GM23248 (cell line): ENCODE data around the gene SLC44A5. TPM values are rescaled to one million over a fixed set of nuclear protein-coding genes. Genes with fewer than 3 reads are reported as not detected.

Experiments used
- DNase-seq: peaks from one replicate; pipeline ENCODE4 v3.0.0-alpha.2; 2015
- H2AFZ ChIP-seq: fragments of 200-600 bp; sonication (generic); 2 replicates; pipeline ENCODE4 v1.6.1; 2016; ENCODE audit warnings: antibody characterized with exemption
- H3F3A ChIP-seq: fragments of 200-600 bp; sonication (generic); 2 replicates; pipeline ENCODE4 v1.6.1; 2016; ENCODE audit warnings: mild to moderate bottlenecking, antibody characterized with exemption, mixed run types; ENCODE audit not compliant: insufficient read depth
- H3K27ac ChIP-seq: fragments of 200-600 bp; sonication (generic); 2 replicates; pipeline ENCODE4 v1.5.1; 2016; ENCODE audit warnings: mild to moderate bottlenecking
- H3K27me3 ChIP-seq: fragments of 200-600 bp; sonication (generic); replicated peaks from 2 replicates; pipeline ENCODE4 v1.6.1; 2016; ENCODE audit warnings: mild to moderate bottlenecking; ENCODE audit not compliant: insufficient read depth
- H3K36me3 ChIP-seq: fragments of 200-600 bp; sonication (generic); 2 replicates; pipeline ENCODE4 v1.6.1; 2016; ENCODE audit warnings: low read depth, mild to moderate bottlenecking
- H3K4me1 ChIP-seq: fragments of 200-600 bp; sonication (generic); 2 replicates; pipeline ENCODE4 v1.6.1; 2016; ENCODE audit warnings: mild to moderate bottlenecking; ENCODE audit not compliant: insufficient read depth
- H3K4me2 ChIP-seq: fragments of 200-600 bp; sonication (generic); one replicate; pipeline ENCODE4 v1.6.1; 2016; ENCODE audit warnings: mild to moderate bottlenecking; ENCODE audit not compliant: unreplicated experiment
- H3K4me3 ChIP-seq: fragments of 200-600 bp; sonication (generic); 2 replicates; pipeline ENCODE4 v1.5.1; 2016; ENCODE audit warnings: mild to moderate bottlenecking
- H3K79me2 ChIP-seq: fragments of 200-600 bp; sonication (generic); 2 replicates; pipeline ENCODE4 v1.6.1; 2016; ENCODE audit warnings: mild to moderate bottlenecking; ENCODE audit not compliant: insufficient read depth
- H3K9ac ChIP-seq: fragments of 200-600 bp; sonication (generic); 2 replicates; pipeline ENCODE4 v1.6.1; 2016; ENCODE audit warnings: mild to moderate bottlenecking
- H3K9me2 ChIP-seq: fragments of 200-600 bp; sonication (generic); 2 replicates; pipeline ENCODE4 v1.6.1; 2016; ENCODE audit warnings: mixed run types, mild to moderate bottlenecking, moderate library complexity; ENCODE audit not compliant: insufficient read depth
- H3K9me3 ChIP-seq: fragments of 200-600 bp; sonication (generic); one replicate; pipeline ENCODE4 v1.6.1; 2017; ENCODE audit warnings: low read depth
- H4K20me1 ChIP-seq: fragments of 200-600 bp; sonication (generic); 2 replicates; pipeline ENCODE4 v1.6.0; 2016; ENCODE audit not compliant: insufficient read depth
- EZH2 ChIP-seq: fragments of 200-600 bp; sonication (generic); IDR thresholded peaks from 2 replicates; pipeline ENCODE4 v1.6.1; 2018; ENCODE audit warnings: antibody characterized with exemption, mild to moderate bottlenecking; ENCODE audit not compliant: insufficient read depth, poor library complexity, severe bottlenecking
- EZH2phosphoT487 ChIP-seq: fragments of 200-600 bp; sonication (generic); IDR thresholded peaks from 2 replicates; pipeline ENCODE4 v1.6.1; 2018; ENCODE audit warnings: antibody characterized with exemption, moderate library complexity, mild to moderate bottlenecking, low read depth; ENCODE audit not compliant: insufficient read depth
- WGBS, 2 experiments: methylation state at CpG; one replicate each; pipeline ENCODE4 v1.1.6; 2015 to 2017; ENCODE audit warnings: low lambda C conversion rate in 2 of 2, low coverage in 1 of 2; ENCODE audit errors: missing lambda C conversion rate in 2 of 2; 5-methylcytosine and 5-hydroxymethylcytosine counted together
- in situ Hi-C: fragments of 300-500 bp; cut with MboI; formaldehyde crosslinking; loops from 2 replicates; pipeline ENCODE4 v1.15.0; 2020
- polyA plus RNA-seq: library from polyadenylated mRNA; unstranded; fragments of >200 nt; fragmentation: Nextera tagmentation; extraction: Ambion mirVana; gene quantifications from 2 replicates; pipeline ENCODE4 v1.2.1, GENCODE V29; 2016
- total RNA-seq: library from RNA; depleted of rRNA; stranded (reverse); fragments of >200 nt; shearing (Covaris generic); gene quantifications from 2 replicates; pipeline ENCODE4 v1.2.3, GENCODE V29; 2014

Gene SLC44A5
- total and polyA plus RNA-seq, 2 experiments from 2014 or later, result not detected

DNA sequence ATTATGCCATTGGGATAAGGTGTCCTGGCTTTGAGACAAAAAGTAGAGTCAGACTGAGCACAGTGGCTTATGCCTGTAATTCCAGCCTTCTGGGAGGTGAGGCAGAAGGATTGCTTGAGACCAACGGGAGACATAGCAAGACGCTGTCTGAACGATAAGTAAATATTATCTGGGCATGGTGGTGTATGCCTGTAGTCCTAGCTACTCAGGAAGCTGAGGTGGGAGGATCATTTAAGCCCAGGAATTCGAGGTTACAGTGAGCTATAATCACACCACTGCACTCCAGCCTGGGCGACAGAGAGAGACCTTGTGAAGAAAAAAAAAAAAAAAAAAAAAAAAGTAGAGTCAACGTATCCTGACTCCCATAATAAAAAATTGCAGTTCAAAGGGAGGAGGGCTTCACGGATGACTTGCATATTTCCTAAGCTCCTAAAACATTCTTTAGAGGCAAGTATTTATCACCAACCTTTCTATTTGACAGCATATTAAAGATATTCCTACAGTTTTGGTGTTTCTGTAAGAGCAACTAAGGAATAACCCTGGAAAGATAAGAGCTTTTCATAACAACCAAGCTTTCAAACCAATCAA, 141.2 kb downstream of the SLC44A5 start:
- Histone ChIP-seq H3K9me3 (no peaks in the 10 kb centered on the region), H3K4me2 (no peak overlapping the region), H3K27me3 (no peaks in the 10 kb centered on the region), H3K4me1 (no peaks in the 10 kb centered on the region), H3K79me2 (no peaks in the 10 kb centered on the region), H3K27ac (no peak overlapping the region), H3K36me3 (no peaks in the 10 kb centered on the region), H3K4me3 (no peak overlapping the region), H3F3A (no peaks in the 10 kb centered on the region), H2AFZ (no peak overlapping the region), H4K20me1 (no peaks in the 10 kb centered on the region), H3K9ac (no peak overlapping the region), H3K9me2 (no peaks in the 10 kb centered on the region)
- in situ Hi-C loops, result no loop called here
- TF ChIP-seq EZH2phosphoT487 (no peak), EZH2 (no peak)
- 26 to 35% methylated on average over 7 of the region's 7 CpGs for WGBS, 2 experiments
- no peak for DNase-seq

DNA sequence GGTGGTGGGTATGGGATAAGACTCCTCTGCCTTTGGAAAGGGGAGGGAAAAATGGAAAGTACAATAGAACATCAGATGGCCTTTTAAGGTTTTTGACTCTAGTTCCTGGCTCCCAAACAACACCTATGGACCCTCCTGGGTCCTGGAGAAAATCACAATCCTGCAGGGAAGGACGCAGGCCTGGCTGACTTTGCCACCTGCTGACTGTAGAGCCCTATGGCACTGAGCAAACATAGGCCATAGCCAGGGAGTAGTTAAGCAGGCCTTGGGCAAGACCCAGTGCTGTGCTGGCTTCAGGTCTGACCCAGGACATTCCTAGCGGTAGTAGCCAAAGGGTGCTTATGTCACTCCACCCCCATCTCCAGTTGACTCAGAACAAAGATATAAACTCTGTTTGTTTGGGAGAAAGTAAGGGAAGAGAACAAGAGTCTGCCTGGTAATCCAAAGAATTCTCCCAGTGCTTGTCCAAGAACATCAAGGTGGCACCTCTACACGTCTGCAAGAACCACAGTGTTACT, 149.0 kb downstream of the SLC44A5 start:
- TF ChIP-seq EZH2phosphoT487 (no peak), EZH2 (no peak)
- 50 to 55% methylated on average over 3 of the region's 3 CpGs for WGBS, 2 experiments

DNA sequence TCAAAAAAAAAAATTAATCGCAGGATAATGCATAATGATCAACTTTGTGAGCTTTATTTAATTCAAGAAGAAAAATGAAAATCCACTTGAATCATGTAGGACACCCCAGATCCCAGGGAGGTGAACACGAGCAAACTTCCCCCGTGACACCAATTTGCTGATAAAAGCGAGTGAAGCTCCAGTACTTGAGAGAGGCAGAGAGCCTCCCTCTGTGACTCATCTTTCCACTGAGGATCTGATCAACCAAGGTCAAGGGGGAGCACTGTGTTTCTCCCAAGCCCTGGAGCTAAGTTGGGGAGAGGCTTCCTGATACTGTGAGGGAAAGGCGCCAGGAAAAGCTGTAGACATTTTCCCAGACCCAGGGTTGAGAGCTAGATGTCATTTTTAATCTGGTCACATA, 160.9 kb downstream of the SLC44A5 start:
- no peak for TF ChIP-seq EZH2
- TF ChIP-seq EZH2phosphoT487, result no peak
- DNase-seq, result no peak
- in situ Hi-C loops, result no loop called here
- Histone ChIP-seq H3K9me3 (no peaks in the 10 kb centered on the region), H2AFZ (no peak overlapping the region), H3K36me3 (no peaks in the 10 kb centered on the region), H3K27ac (no peak overlapping the region), H3F3A (no peaks in the 10 kb centered on the region), H3K9ac (no peak overlapping the region), H3K4me1 (no peaks in the 10 kb centered on the region), H3K4me3 (no peak overlapping the region), H4K20me1 (no peaks in the 10 kb centered on the region), H3K9me2 (no peaks in the 10 kb centered on the region), H3K79me2 (no peaks in the 10 kb centered on the region), H3K4me2 (no peak overlapping the region), H3K27me3 (no peaks in the 10 kb centered on the region)
- 12 to 13% methylated on average over 5 of the region's 5 CpGs for WGBS, 2 experiments

More for the DNA sequence above, 149.0 kb downstream of the SLC44A5 start:
- H3K36me3 ChIP-seq, result no peaks in the 10 kb centered on the region
- H4K20me1 ChIP-seq, result no peaks in the 10 kb centered on the region
- in situ Hi-C loops, result no loop called here
- H3K9me3 ChIP-seq, result no peaks in the 10 kb centered on the region
- H3K79me2 ChIP-seq, result no peaks in the 10 kb centered on the region
- H3K4me1 ChIP-seq, result no peaks in the 10 kb centered on the region
- no peak overlapping the region for H2AFZ ChIP-seq
- H3K27me3 ChIP-seq, result no peaks in the 10 kb centered on the region
- H3K4me3 ChIP-seq, result no peak overlapping the region
- no peaks in the 10 kb centered on the region for H3F3A ChIP-seq
- H3K9ac ChIP-seq, result no peak overlapping the region
- DNase-seq, result no peak
- no peaks in the 10 kb centered on the region for H3K9me2 ChIP-seq
- no peak overlapping the region for H3K4me2 ChIP-seq
- H3K27ac ChIP-seq, result no peak overlapping the region

DNA sequence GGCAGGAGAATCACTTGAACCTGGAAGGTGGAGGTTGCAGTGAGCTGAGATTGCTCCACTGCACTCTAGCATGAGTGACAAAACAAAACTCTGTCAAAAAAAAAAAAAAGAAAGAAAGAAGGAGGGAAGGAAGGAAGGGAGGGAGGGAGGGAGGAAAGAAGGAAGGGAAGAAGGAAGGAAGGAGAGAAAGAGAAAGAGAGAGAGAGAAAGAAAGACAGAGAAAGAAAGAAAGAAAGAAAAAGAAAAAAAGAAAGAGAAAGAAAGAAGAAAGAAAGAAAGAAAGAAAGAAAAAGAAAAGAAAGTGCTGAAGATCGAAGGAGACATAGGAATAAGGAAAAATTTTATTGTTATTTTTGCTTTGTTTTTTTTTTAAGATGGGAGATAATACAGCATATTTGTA, 166.7 kb downstream of the SLC44A5 start:
- no peaks in the 10 kb centered on the region for H3K9me3 ChIP-seq
- H3K9ac ChIP-seq, result no peak overlapping the region
- H3K4me1 ChIP-seq, result no peaks in the 10 kb centered on the region
- no peaks in the 10 kb centered on the region for H4K20me1 ChIP-seq
- H3K9me2 ChIP-seq, result no peaks in the 10 kb centered on the region
- no peak overlapping the region for H3K27ac ChIP-seq
- TF ChIP-seq EZH2phosphoT487 (no peak), EZH2 (no peak)
- H3K36me3 ChIP-seq, result no peaks in the 10 kb centered on the region
- in situ Hi-C loops, result no loop called here
- 9 to 19% methylated on average over 1 of the region's 1 CpG for WGBS, 2 experiments
- no peak overlapping the region for H3K4me3 ChIP-seq
- no peaks in the 10 kb centered on the region for H3K79me2 ChIP-seq
- H2AFZ ChIP-seq, result no peak overlapping the region
- no peaks in the 10 kb centered on the region for H3F3A ChIP-seq
- H3K4me2 ChIP-seq, result no peak overlapping the region
- DNase-seq, result no peak
- no peaks in the 10 kb centered on the region for H3K27me3 ChIP-seq
